ENCODE results near the gene EDRF1. TPM values are rescaled to one million over a fixed set of nuclear protein-coding genes. Genes with fewer than 3 reads are reported as not detected.

Gene EDRF1
- total RNA-seq, 2 donors from 2014 or later = 17.9 to 18.2 TPM

DNA sequence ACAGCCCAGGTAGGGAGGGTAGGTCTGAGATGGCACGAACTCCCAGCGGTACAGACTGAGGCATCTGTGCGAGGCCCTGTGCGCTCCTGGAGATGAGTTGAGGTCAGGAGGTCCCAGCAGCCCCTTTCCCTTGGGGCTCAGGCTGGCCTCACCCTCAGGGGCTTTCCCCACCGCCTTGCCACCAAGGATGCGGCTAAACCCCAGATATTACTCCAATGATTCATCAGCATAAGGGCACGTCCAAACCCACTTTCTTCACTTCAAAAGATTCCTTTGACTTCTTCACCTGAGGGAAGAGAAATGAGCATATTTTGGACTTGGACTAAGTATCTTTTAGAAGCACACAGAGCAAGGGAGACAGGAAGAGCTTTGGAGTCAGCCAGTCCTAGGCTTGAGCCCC, 83.2 kb downstream of the EDRF1 start:
- DNase-seq = no peak
- no peak for ATAC-seq
- intact Hi-C loops (cut with DNase I, micrococcal nuclease) = no loop called here

- ATAC-seq (no peak), DNase-seq (no peak)
- intact Hi-C loops (cut with DNase I, micrococcal nuclease) = no loop called here
These were observed 88.5 kb downstream of the EDRF1 start for GRCh38 chr10:125808047-125808446.

DNA sequence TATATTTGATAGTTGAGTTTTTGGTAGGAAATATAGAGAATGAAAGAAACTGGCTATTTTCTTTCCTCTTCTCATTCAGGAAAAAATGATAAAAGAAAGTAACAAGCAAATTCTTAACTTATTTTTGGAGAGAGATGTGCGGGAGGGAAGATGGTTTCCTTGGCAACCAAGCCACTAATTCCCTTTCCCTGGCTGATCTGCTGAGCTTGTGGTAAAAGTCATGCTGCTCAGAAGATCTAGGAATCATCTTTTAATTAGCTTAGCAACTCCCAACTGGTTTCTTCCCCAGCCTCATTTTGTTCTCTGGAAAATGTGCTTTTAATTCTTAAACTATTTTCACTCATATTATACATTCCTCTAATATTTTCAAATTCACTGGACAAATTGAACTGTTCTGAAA, 91.7 kb downstream of the EDRF1 start:
- intact Hi-C loops (cut with DNase I, micrococcal nuclease) = no loop called here
- no peak for DNase-seq
- ATAC-seq = no peak

- no peak for ATAC-seq
- no peak for DNase-seq
- intact Hi-C loops (cut with DNase I, micrococcal nuclease) = no loop called here
These were observed 92.7 kb downstream of the EDRF1 start for GRCh38 chr10:125812128-125812750.

Other genes with a start within 250 kb of the EDRF1 start
- not detected for gene TEX36, start 36.5 kb upstream of the EDRF1 start, total RNA-seq
- gene MMP21, start 56.1 kb downstream of the EDRF1 start, total RNA-seq = not detected
- gene UROS, start 103.5 kb downstream of the EDRF1 start, total RNA-seq = 10 to 100 TPM; 21.7 to 30.5 TPM
- gene BCCIP, start 103.8 kb downstream of the EDRF1 start, total RNA-seq = 10 to 100 TPM; 31.4 to 34.4 TPM
- gene DHX32, start 161.6 kb downstream of the EDRF1 start, total RNA-seq = 10 to 100 TPM; 78.3 to 78.9 TPM
- gene FANK1, start 176.9 kb downstream of the EDRF1 start, total RNA-seq = 1 to 10 TPM; 5.9 to 7.1 TPM

Data from left colon (tissue), 2 donors.